WI38 (cell line): ENCODE data around the gene PAM.

Source experiments
- H3K4me3 ChIP-seq: 2 replicates; pipeline ENCODE4 v1.5.1; 2011; ENCODE audit warnings: low read depth, mild to moderate bottlenecking, control low read depth, low read length
- CTCF ChIP-seq: IDR thresholded peaks from 2 replicates; pipeline ENCODE4 v1.5.1; 2012; ENCODE audit warnings: low read depth, mild to moderate bottlenecking, control low read depth, low read length

PAM gene

DNA sequence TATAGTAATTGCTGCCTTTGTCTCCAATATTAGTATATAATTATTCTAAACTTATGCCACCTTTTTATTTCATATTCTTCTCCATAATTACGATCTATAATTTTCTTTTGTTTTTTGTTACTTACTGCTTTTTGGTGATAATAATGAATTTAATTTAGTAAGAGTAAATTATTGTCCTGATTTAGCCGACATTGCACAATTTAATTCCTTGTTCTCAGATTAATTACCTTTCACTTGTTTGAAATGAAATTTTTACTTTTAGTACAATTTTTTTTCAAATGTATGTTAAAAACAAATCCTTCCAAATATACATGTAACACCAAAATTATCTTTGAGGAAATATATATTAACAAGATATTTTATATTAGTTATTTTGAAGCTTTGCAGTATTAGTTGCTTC, 201.5 kb downstream of the PAM start:
- no peak for TF ChIP-seq CTCF
- H3K4me3 ChIP-seq, result no peak overlapping the region

GRCh38 chr5:102957141-102957540, 202.0 kb downstream of the PAM start:
- no peak for TF ChIP-seq CTCF
- no peak overlapping the region for H3K4me3 ChIP-seq

DNA sequence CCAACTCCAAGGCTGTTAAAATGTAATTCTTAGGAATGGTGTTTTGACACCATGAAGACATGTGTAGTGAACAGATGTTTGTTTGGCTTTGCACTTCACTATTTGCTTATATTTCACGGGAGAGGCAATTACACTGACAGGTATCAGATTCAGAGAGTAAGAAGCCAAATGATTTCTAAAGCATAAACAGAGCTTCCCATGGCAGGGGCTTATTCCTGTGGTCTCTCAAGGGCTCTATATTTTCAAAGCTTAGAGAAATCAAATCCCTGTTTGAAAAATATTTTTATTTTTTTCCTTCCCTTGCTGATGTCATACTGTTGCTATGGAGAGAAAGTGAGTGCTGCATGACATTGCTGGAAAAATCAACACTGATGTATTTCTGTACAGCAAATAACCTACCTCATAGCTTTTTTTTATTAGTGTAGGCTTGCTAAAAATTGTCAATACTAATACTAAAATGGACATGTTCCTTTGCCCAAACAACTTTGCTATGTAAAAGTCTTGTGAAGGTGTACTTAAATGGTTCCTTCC, 203.4 kb downstream of the PAM start:
- TF ChIP-seq CTCF, result no peak
- H3K4me3 ChIP-seq, result no peak overlapping the region

- H3K4me3 ChIP-seq, result no peak overlapping the region
- no peak for TF ChIP-seq CTCF
These were observed 203.9 kb downstream of the PAM start for GRCh38 chr5:102959055-102959454.

- H3K4me3 ChIP-seq, result no peak overlapping the region
- TF ChIP-seq CTCF, result no peak
These were observed 206.6 kb downstream of the PAM start for GRCh38 chr5:102961671-102962070.

DNA sequence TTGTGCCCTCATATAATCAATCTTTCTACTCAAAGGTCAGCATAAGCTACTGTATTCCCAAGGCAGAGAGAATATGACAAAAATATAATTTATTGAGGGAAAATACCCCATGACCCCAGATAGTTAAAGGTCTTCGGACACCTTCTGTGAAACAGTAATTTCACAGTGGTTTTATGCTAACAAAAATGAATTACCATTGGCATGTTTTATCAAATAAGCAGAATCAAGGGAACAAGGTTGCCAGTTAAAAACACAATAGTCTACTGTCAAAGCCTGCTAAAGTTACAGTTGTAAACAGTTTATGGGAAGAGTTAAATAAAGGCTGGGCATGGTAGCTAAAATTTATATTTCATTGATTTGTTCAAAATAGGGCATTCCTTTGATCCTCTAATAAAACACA, 210.5 kb downstream of the PAM start:
- no peak for TF ChIP-seq CTCF
- H3K4me3 ChIP-seq, result no peak overlapping the region

DNA sequence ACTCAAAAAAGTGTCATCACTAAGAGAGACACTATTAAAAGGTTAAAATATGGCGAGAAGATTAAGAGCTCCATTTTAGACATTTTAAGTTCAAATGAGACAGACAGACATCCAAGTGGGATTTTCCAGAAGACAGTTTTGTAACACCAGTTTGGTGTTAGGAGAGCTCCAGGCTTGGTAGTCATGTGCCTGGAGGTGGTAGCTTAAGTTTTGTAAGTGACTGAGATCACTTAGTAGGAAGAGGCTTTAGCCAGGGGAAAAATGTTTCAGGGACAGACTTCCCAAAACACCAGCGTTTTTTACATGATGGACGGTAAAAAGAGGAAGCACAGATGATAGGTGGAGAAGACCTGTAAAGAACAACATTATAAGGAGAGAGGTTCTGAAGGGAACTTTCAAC, 214.5 kb downstream of the PAM start:
- no peak overlapping the region for H3K4me3 ChIP-seq
- no peak for TF ChIP-seq CTCF
